Glutamatergic neuron (in vitro differentiated cells): ENCODE results near the gene ECD. TPM values are rescaled to one million over a fixed set of nuclear protein-coding genes. Genes with fewer than 3 reads are reported as not detected.

ENCODE experiments used
- DNase-seq: peaks from one replicate; pipeline ENCODE4 v3.0.0; 2022
- H3K27ac Mint-ChIP-seq: one replicate; pipeline ENCODE4 v1.8.0; 2020; ENCODE audit warnings: mild to moderate bottlenecking, mixed read lengths, inconsistent platforms; ENCODE audit not compliant: unreplicated experiment
- H3K27me3 Mint-ChIP-seq: one replicate; pipeline ENCODE4 v1.8.0; 2020; ENCODE audit warnings: mild to moderate bottlenecking, moderate library complexity, mixed read lengths, inconsistent platforms; ENCODE audit not compliant: unreplicated experiment
- H3K36me3 Mint-ChIP-seq: one replicate; pipeline ENCODE4 v1.8.0; 2020; ENCODE audit warnings: mild to moderate bottlenecking, mixed read lengths, inconsistent platforms; ENCODE audit not compliant: unreplicated experiment
- H3K4me1 Mint-ChIP-seq: one replicate; pipeline ENCODE4 v1.8.0; 2020; ENCODE audit warnings: mild to moderate bottlenecking, low read depth, mixed read lengths, inconsistent platforms; ENCODE audit not compliant: unreplicated experiment
- H3K4me3 Mint-ChIP-seq: one replicate; pipeline ENCODE4 v1.8.0; 2020; ENCODE audit warnings: mild to moderate bottlenecking, mixed read lengths, inconsistent platforms; ENCODE audit not compliant: unreplicated experiment
- H3K9me3 Mint-ChIP-seq: one replicate; pipeline ENCODE4 v1.8.0; 2020; ENCODE audit warnings: mild to moderate bottlenecking, moderate library complexity, mixed read lengths, inconsistent platforms; ENCODE audit not compliant: unreplicated experiment
- CTCF ChIP-seq: fragments of 200-600 bp; sonication (generic); IDR thresholded peaks from one replicate; pipeline ENCODE4 v1.5.0; 2021; ENCODE audit not compliant: partially characterized antibody, unreplicated experiment
- total RNA-seq: library from RNA; stranded (reverse); fragmentation: NEBNext Ultra II Directional; extraction: Animal tissue kit (Norgen Biotek cat#: 25700); gene quantifications from one replicate; pipeline ENCODE4 v1.2.1, GENCODE V29; 2021; ENCODE audit not compliant: unreplicated experiment

Gene ECD
- total RNA-seq, 1 donor from 2014 or later, result 31.3 TPM

- no peak for DNase-seq
Measured at GRCh38 chr10:73172867-73173266, 5.1 kb upstream of the ECD start.

DNA sequence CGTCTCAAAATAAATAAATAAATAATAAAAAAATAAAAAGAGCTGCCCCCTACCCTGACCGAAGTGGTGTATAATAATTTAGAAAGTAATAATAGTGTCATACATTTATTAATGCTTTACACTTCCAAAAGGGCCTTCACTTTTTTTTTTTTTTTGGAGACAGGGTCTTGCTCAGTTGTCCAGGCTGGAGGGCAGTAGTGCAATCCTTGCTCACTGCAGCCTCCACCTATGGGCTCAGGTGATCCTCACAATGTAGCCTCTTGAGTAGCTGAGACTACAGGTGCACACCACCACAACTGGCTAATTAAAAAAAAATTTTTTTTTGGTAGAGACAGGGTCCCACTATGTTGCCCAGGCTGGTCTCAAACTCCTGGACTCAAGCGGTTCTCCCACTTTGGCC, 1.5 kb upstream of the ECD start:
- DNase-seq, result no peak
- Mint-ChIP-seq H3K9me3 (peaks cover 3% of the 10 kb centered on the region), H3K4me1 (peaks cover 4% of the 10 kb centered on the region), H3K36me3 (no peaks in the 10 kb centered on the region), H3K4me3 (no peak overlapping the region), H3K27me3 (peaks cover 5% of the 10 kb centered on the region), H3K27ac (no peak overlapping the region)
- no peak for TF ChIP-seq CTCF

More at GRCh38 chr10:73172867-73173266, 5.1 kb upstream of the ECD start:
- no peak for TF ChIP-seq CTCF
- Mint-ChIP-seq H3K4me3 (no peak overlapping the region), H3K4me1 (no peaks in the 10 kb centered on the region), H3K9me3 (peaks cover 1% of the 10 kb centered on the region), H3K27me3 (peaks cover 1% of the 10 kb centered on the region), H3K36me3 (no peaks in the 10 kb centered on the region), H3K27ac (no peak overlapping the region)

DNA sequence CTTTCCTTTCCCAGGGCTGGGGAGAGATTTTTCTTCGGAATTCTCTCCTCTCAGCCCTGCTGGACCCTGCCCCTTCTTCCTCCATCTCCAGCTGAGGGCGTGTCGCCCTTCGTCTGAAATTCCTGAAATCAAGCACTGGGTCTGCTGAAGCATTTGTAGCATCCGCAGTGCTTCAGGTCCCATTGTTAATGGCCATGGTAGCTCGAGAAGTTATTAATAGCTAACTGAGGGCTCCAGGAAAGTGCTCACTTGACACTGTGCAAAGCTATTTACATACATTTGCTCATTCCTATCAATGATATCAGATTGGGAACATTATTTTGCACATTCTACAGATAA, 626 bp upstream of the ECD start:
- no peak for TF ChIP-seq CTCF
- H3K4me3 Mint-ChIP-seq, result peak overlapping the region; percentile 93
- H3K27ac Mint-ChIP-seq, result peak overlapping the region; percentile 93
- peaks cover 3% of the 10 kb centered on the region for H3K9me3 Mint-ChIP-seq
- no peaks in the 10 kb centered on the region for H3K36me3 Mint-ChIP-seq
- no peak for DNase-seq
- peaks cover 5% of the 10 kb centered on the region for H3K27me3 Mint-ChIP-seq
- peaks cover 4% of the 10 kb centered on the region for H3K4me1 Mint-ChIP-seq

- no peaks in the 10 kb centered on the region for H3K36me3 Mint-ChIP-seq
- H3K27ac Mint-ChIP-seq, result peak overlapping the region; percentile 99
- peaks cover 3% of the 10 kb centered on the region for H3K9me3 Mint-ChIP-seq
- H3K4me3 Mint-ChIP-seq, result peak overlapping the region; percentile 99
- peaks cover 5% of the 10 kb centered on the region for H3K27me3 Mint-ChIP-seq
- peaks cover 4% of the 10 kb centered on the region for H3K4me1 Mint-ChIP-seq
- DNase-seq, result no peak
- TF ChIP-seq CTCF, result no peak
Measured at GRCh38 chr10:73167458-73167782, 388 bp downstream of the ECD start.

DNA sequence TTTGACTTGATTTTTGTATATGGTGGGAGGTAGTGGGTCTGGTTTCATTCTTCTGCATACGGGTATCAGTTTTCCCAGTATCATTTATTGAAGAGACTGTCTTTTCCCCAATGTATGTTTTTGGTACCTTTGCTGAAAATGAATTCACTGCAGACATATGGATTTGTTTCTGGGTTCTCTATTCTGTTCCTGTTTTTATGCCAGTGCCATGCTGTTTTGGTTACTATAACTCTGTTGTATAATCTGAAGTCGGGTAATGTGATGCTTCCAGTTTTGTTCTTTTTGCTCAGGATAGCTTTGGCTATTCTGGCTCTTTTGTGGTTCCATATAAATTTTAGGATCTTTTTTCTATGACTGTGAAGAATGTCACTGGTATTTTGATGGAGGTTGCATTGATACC, 836 bp downstream of the ECD start:
- Mint-ChIP-seq H3K27me3 (peaks cover 5% of the 10 kb centered on the region), H3K36me3 (no peaks in the 10 kb centered on the region), H3K27ac (peak overlapping the region; percentile 99), H3K4me3 (peak overlapping the region; percentile 99), H3K9me3 (peaks cover 3% of the 10 kb centered on the region), H3K4me1 (peaks cover 4% of the 10 kb centered on the region)
- DNase-seq, result no peak
- TF ChIP-seq CTCF, result no peak
